ENCODE measurements around the gene AGPAT1.

AGPAT1 gene

DNA sequence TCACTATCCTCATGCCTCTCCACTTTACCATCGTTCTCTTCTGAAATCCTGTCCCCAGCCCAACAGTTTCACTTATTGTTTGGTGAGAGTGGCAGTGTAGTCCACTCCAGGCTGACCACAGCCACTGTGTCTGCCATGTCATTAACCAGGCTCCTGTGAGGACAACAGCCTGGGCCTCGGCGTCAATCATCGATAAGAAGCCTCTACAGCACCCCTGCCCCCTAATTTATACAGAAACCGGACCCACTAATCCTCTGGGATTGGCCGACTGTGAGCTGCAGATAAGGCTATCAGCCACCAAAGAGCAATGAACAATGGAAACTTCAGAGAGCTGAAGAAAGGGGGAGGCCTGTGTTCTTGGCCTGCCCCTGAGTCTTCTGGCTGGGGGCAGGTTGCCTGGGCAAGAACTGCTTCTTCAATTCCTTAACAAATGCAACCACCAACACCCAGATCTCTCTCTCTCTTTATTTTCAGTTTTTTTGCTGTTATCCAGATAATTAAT, 8.1 kb downstream of the AGPAT1 start:
- no peak for DNase-seq (ENCODE audit: extremely low read depth, low read depth)
- TF ChIP-seq, protein P1, sequence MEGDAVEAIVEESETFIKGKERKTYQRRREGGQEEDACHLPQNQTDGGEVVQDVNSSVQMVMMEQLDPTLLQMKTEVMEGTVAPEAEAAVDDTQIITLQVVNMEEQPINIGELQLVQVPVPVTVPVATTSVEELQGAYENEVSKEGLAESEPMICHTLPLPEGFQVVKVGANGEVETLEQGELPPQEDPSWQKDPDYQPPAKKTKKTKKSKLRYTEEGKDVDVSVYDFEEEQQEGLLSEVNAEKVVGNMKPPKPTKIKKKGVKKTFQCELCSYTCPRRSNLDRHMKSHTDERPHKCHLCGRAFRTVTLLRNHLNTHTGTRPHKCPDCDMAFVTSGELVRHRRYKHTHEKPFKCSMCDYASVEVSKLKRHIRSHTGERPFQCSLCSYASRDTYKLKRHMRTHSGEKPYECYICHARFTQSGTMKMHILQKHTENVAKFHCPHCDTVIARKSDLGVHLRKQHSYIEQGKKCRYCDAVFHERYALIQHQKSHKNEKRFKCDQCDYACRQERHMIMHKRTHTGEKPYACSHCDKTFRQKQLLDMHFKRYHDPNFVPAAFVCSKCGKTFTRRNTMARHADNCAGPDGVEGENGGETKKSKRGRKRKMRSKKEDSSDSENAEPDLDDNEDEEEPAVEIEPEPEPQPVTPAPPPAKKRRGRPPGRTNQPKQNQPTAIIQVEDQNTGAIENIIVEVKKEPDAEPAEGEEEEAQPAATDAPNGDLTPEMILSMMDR (IDR thresholded peaks at IDR 0.05; ENCODE audit: low read depth, low read length), result no peak

DNA sequence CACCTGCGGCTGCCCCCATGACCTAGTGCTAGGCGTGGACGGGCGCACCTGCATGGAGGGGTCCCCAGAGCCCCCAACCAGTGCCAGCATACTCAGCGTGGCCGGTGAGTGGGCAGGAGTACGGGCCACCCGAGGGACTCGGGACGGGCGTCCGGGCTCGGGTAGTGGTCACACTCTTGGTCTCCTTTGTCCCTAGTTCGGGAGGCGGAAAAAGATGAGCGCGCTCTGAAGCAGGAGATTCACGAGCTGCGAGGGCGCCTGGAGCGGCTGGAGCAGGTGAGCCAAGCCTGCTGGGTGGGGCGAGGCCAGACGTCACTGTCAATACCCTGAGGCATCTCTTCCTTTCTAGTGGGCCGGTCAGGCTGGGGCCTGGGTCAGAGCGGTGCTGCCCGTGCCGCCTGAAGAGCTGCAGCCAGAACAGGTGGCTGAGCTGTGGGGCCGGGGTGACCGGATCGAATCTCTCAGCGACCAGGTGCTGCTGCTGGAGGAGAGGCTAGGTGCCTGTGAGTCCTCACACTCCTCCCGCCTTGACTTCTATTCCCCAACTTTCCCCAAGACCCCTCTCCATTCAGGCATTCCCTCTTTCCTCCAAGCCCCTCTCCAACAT, 8.6 kb downstream of the AGPAT1 start:
- no peak for DNase-seq (ENCODE audit: extremely low read depth, low read depth)
- TF ChIP-seq, protein P1 (IDR thresholded peaks at IDR 0.05; ENCODE audit: low read depth, low read length), result no peak

DNA sequence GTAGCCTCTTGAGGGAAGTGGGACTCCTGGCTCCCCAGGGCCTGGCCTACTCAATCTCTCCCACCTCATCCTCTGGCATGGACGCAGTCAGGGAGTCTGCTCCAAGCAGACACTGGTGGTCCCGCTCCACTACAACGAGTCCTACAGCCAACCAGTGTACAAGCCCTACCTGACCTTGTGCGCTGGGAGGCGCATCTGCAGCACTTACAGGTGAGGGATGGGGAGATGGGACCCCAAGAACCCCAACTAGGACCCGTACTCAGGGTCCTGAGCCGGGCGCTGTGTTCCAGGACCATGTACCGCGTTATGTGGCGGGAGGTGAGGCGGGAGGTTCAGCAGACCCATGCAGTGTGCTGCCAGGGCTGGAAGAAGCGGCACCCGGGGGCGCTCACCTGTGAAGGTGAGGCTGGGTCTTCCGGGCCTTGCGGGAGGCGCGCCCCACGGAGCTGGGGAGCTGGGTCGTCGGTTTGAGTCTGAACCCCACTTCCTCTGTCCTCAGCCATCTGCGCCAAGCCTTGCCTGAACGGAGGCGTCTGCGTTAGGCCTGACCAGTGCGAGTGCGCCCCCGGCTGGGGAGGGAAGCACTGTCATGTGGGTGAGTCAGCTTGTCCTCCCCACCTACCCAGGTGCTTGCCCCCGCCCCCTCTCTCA, 9.3 kb downstream of the AGPAT1 start:
- no peak for DNase-seq (ENCODE audit: extremely low read depth, low read depth)
- TF ChIP-seq, protein P1 (IDR thresholded peaks at IDR 0.05; ENCODE audit: low read depth, low read length), result no peak; the same call in 1 of the 2 replicates

DNA sequence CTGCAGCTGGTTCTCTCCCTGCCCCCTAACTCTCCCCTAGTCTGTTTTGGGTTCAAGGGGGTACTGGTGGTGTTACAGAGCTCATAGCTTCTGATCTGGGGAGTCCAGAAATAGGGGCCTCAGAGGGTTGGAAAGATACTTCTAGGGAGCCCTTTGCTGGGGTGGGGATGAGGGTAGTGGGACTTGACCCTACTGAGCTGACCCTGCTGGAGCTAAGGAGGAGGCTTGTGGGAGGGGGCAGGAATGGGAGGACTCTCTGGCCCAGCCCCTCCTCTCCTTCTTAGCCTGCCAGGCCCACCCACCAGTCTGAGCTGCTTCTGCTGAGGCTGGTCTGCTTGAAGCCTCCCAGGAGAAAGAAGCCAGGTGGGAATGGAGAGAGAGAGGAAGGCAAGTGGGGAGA, 11.6 kb downstream of the AGPAT1 start, which contains the start of gene EGFL8:
Gene EGFL8, plus strand, starts transcription at position 301 of the 400 bp plus-strand sequence. CDS start 1,571 bp downstream, outside the sequence.
- TF ChIP-seq, protein P1 (IDR thresholded peaks at IDR 0.05; ENCODE audit: low read depth, low read length), result no peak
- DNase-seq (ENCODE audit: extremely low read depth, low read depth), result no peak

DNA sequence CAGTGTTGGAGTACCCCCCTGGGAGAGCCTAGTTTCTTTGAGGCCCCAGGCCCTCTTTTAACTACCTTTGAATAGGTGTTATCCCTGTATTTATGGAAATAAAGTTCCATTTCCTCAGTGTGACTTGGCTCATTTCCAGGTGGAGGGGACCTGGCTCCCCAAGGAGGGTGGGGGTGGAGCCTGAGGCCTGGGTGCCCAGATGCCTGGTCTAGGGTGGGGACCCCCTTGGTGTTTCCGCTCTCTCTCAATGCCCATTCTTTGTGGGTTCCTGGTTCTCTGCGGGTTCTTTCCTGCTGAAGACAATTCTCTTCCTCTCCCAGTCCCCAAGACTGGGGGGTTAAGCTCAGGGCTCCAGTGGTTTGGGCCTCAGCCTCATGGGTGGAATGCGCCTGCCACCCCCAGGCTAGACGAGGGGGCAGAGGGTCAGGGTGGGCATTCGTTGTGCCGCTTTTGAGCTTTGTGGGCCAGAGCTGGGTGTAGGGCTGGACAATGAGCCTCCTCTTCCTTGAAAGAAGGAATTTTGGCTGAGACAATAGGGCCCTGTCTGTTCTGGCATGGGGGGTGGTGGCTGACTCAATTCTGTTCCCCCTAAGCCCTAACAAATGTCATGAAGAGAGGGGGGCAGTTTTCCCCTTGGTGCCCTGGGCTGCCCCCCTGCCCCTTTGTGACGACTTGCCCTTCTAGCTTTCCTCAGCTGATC, 12.2 kb downstream of the AGPAT1 start:
- TF ChIP-seq, protein P1 (IDR thresholded peaks at IDR 0.05; ENCODE audit: low read depth, low read length), result no peak
- DNase-seq (ENCODE audit: extremely low read depth, low read depth), result no peak

DNA sequence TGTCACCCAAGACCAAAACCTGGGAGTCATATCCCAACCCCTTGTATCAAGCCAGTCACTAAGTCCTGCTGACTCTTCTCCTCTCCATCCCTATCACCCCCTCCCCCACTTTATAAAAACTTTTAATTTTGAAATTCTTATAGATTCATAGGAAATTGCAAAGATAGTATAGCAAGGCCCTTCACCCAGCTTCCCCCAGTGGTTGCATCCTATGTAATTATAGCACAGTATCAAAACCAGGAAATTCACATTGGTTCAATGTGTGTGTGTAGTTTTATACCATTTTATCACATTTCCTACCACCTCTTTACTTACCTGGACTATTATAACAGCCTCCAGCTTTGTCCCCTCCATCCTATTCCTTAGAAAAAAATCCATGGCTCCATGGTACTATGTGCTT, 17.8 kb downstream of the AGPAT1 start:
- no peak for DNase-seq (ENCODE audit: extremely low read depth, low read depth)
- TF ChIP-seq, protein P1 (IDR thresholded peaks at IDR 0.05; ENCODE audit: low read depth, low read length), result no peak

DNA sequence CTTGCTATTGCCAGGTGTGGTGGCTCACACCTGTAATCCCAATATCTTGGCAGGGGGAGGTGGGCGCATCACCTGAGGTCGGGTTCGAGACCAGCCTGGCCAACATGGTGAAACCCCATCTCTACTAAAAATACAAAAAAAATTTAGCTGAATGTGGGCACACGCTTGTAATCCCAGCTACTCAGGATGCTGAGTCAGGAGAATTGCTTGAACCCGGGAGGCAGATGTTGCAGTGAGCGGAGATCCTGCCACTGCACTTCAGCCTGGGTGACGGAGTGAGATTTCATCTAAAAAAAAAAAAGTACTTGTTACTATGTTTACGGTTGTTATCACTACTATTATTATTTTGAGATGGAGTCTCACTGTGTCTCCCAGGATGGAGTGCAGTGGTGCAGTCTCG, 19.0 kb downstream of the AGPAT1 start:
- TF ChIP-seq, protein P1 (IDR thresholded peaks at IDR 0.05; ENCODE audit: low read depth, low read length), result no peak
- no peak for DNase-seq (ENCODE audit: extremely low read depth, low read depth)

All from AG09319 (cell line).